Thyroid gland (tissue), 4 donors: ENCODE results near the gene CDH4.

ENCODE experiments used
- POLR2A ChIP-seq, 2 donors: fragments of 450-650 bp; IDR thresholded peaks; one replicate each; pipeline ENCODE4 v1.6.1; 2017; ENCODE audit warnings: antibody characterized with exemption in 2 of 2, mild to moderate bottlenecking in 2 of 2, moderate library complexity in 1 of 2
- TF ChIP-seq, protein P1 (sequence below), 6 experiments: fragments of 200-600 bp in 3 of 6; fragments of 450-650 bp in 3 of 6; sonication (generic) in 3 of 6; IDR thresholded peaks; one replicate each; pipeline ENCODE4 v1.5.1; 2016 to 2019; ENCODE audit warnings: antibody characterized with exemption in 6 of 6, mild to moderate bottlenecking in 2 of 6, inconsistent platforms in 1 of 6, moderate library complexity in 1 of 6

DNA sequence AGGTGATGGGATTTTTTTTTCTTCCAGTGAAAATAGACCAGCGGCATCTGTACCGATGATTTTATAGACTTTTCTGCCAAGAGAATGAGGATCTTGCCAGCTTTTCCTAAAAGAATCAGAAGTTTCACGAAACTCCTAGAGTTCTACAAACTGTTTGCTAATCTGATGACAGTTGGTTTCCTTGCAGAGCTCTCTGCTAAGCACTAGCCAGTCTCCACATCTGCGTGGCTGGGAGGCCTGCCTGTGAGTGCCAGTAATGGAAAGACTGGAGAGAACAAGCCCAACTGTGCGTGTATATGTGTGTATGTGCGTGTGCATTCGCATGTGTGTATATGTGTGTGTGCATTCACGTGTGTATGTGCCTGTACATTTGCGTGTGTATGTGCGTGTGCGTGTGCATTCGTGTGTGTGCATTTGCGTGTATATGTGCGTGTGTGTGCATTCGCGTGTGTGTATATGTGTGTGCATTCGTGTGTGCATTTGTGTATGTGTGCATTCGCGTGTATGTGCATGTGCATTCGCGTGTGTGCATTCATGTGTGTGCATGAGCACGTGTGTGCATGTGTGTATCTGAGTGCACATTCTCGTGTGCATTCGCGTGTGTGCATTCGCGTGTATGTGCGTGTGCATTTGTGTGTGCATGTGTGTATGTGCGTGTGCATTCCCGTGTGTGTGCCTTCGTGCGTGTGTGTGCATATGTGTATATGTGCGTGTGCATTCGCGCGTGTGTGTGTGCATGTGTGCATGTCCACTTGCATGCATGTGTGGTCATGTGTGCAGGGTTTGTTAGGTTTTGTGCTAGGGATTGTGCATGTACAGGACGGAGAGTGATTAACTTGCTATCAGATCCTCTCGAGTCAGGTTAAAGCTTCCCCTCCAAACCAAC is 434.2 kb downstream of the CDH4 start:
- TF ChIP-seq, protein P1, sequence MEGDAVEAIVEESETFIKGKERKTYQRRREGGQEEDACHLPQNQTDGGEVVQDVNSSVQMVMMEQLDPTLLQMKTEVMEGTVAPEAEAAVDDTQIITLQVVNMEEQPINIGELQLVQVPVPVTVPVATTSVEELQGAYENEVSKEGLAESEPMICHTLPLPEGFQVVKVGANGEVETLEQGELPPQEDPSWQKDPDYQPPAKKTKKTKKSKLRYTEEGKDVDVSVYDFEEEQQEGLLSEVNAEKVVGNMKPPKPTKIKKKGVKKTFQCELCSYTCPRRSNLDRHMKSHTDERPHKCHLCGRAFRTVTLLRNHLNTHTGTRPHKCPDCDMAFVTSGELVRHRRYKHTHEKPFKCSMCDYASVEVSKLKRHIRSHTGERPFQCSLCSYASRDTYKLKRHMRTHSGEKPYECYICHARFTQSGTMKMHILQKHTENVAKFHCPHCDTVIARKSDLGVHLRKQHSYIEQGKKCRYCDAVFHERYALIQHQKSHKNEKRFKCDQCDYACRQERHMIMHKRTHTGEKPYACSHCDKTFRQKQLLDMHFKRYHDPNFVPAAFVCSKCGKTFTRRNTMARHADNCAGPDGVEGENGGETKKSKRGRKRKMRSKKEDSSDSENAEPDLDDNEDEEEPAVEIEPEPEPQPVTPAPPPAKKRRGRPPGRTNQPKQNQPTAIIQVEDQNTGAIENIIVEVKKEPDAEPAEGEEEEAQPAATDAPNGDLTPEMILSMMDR (IDR thresholded peaks at IDR 0.05), result no peak
- no peak for TF ChIP-seq POLR2A (IDR thresholded peaks at IDR 0.05)
